ENCODE data around the gene SP1.

SP1 gene

DNA sequence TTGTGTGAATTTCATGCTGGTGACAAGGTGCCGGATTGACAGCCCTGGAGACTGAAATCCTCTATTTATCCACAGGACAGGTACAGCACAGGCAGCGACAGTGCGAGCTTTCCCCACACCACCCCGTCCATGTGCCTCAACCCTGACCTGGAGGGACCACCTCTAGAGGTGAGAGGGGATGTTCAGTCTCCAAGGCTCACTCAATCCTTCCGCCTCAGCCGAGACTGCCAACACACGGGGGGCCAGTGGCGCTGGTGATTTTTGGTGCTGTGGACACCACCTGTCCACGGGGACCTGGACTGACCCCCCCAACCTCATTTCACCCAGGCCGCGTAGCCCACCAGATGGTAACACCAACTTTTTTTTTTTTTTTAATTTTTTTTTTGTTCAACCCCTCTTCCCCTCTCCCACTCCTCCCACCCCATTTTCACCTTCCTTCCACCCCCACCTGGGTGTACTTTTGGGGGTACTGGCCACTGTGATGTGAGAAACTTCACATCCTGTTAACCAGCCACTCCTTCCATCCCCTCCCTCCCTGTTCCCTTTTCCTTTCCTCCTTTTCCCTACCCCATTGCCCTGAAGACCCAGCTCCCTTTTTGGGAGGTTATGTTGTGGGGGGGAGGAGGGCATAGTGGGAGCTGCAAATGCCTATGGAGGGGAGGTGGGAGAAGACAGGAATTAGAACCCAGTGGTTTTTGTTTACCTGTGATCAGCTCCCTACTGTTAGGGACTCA, 84.9 kb downstream of the SP1 start:
- no peak for TF ChIP-seq CTCF (IDR thresholded peaks at IDR 0.05; ENCODE audit: insufficient read depth, low read length, missing control alignments)
- no peak for DNase-seq (ENCODE audit: low read depth, low spot score)
- H3K4me3 ChIP-seq (ENCODE audit: low read depth, low read length), result no peak overlapping the region
- POLR2A ChIA-PET, result interaction anchor here (1.3 kb wide), 2 partner anchors 11 to 17 kb away, joined by 4 read pairs; no protein-coding TSS in a partner anchor
- CTCF ChIA-PET, result interaction anchor here (0.9 to 3.2 kb wide), 8 partner anchors 10 to 112 kb away, joined by 3 to 19 read pairs (median 5); no protein-coding TSS in a partner anchor

- DNase-seq (ENCODE audit: low read depth, low spot score), result no peak
- ChIA-PET CTCF (interaction anchor here (0.8 to 3.2 kb wide), 5 partner anchors 10 to 113 kb away, joined by 3 to 19 read pairs (median 4); no protein-coding TSS in a partner anchor), POLR2A (no interaction called here)
- no peak overlapping the region for H3K4me3 ChIP-seq (ENCODE audit: low read depth, low read length)
- no peak for TF ChIP-seq CTCF (IDR thresholded peaks at IDR 0.05; ENCODE audit: insufficient read depth, low read length, missing control alignments)
Measured at GRCh38 chr12:53465679-53466078, 85.7 kb downstream of the SP1 start.
